22Rv1 (cell line): Measurements from ENCODE around the gene EBF3.

Experiments
- ZFX ChIP-seq: fragments of 450-650 bp; IDR thresholded peaks from 2 replicates; pipeline ENCODE4 v1.6.1; 2017; ENCODE audit warnings: antibody characterized with exemption, borderline replicate concordance
- TF ChIP-seq, protein P1 (sequence below): fragments of 450-650 bp; IDR thresholded peaks from 2 replicates; pipeline ENCODE4 v1.5.1; 2017; ENCODE audit warnings: mild to moderate bottlenecking

GRCh38 chr10:129959544-129960480 is 4.3 kb downstream of the EBF3 start:
- TF ChIP-seq, protein P1, sequence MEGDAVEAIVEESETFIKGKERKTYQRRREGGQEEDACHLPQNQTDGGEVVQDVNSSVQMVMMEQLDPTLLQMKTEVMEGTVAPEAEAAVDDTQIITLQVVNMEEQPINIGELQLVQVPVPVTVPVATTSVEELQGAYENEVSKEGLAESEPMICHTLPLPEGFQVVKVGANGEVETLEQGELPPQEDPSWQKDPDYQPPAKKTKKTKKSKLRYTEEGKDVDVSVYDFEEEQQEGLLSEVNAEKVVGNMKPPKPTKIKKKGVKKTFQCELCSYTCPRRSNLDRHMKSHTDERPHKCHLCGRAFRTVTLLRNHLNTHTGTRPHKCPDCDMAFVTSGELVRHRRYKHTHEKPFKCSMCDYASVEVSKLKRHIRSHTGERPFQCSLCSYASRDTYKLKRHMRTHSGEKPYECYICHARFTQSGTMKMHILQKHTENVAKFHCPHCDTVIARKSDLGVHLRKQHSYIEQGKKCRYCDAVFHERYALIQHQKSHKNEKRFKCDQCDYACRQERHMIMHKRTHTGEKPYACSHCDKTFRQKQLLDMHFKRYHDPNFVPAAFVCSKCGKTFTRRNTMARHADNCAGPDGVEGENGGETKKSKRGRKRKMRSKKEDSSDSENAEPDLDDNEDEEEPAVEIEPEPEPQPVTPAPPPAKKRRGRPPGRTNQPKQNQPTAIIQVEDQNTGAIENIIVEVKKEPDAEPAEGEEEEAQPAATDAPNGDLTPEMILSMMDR, result no peak
- no peak for TF ChIP-seq ZFX
